ENCODE measurements around the gene SULF2.

DNA sequence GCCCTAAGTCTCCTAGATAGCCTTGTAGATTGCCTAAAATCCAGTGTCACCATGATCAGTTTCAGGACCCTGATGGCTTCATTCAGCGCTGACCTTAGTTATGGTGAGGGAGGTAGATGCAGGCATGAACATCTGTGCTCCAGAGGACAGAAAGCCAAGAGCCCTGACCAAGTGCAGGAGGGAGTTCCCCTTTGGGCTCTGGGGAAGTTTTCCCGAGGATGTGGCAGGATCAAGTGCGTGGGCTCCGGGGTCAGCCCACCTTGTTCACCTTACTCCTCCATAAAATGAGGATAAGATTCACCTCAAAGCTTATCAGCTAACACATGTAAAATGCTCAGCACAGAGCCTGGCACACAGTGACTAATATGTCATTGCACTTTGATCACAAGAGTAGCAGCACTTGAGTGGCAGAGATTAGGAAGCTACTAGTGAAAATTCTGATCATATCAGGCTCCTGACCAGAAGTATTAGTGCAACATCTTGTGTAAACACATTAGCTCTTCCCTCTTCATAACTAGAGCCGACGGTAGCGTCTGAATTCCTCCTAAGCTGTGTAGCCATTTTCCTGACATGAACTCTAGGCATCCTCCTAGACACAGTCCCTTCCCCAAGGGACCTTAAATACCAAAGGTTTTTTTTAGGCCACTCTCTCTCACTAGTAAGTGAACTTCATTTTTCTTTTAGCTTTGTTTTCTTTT lies 125.2 kb downstream of the SULF2 start:
- TF ChIP-seq RAD21 (IDR thresholded peaks at IDR 0.05; ENCODE audit: low read depth) (no peak), TAF1 (IDR thresholded peaks at IDR 0.05; ENCODE audit: low read depth) (no peak), TCF12 (IDR thresholded peaks at IDR 0.05; ENCODE audit: low read depth) (no peak), EGR1 (IDR thresholded peaks at IDR 0.05) (no peak)
- TF ChIP-seq, protein P1, sequence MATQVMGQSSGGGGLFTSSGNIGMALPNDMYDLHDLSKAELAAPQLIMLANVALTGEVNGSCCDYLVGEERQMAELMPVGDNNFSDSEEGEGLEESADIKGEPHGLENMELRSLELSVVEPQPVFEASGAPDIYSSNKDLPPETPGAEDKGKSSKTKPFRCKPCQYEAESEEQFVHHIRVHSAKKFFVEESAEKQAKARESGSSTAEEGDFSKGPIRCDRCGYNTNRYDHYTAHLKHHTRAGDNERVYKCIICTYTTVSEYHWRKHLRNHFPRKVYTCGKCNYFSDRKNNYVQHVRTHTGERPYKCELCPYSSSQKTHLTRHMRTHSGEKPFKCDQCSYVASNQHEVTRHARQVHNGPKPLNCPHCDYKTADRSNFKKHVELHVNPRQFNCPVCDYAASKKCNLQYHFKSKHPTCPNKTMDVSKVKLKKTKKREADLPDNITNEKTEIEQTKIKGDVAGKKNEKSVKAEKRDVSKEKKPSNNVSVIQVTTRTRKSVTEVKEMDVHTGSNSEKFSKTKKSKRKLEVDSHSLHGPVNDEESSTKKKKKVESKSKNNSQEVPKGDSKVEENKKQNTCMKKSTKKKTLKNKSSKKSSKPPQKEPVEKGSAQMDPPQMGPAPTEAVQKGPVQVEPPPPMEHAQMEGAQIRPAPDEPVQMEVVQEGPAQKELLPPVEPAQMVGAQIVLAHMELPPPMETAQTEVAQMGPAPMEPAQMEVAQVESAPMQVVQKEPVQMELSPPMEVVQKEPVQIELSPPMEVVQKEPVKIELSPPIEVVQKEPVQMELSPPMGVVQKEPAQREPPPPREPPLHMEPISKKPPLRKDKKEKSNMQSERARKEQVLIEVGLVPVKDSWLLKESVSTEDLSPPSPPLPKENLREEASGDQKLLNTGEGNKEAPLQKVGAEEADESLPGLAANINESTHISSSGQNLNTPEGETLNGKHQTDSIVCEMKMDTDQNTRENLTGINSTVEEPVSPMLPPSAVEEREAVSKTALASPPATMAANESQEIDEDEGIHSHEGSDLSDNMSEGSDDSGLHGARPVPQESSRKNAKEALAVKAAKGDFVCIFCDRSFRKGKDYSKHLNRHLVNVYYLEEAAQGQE (IDR thresholded peaks at IDR 0.05; ENCODE audit: low read depth), result no peak
